Stimulated activated effector memory CD8-positive, alpha-beta T cell treated with anti-CD3 and anti-CD28 coated beads, Interleukin-12 subunit alpha, Interleukin-12 subunit beta, amount 100 ng/mL, for 72 hours (primary cell): Measurements from ENCODE around the gene TARP.
A peak's percentile ranks its signal among the peaks of the same experiment; 100 is the strongest.
"Not testable (repeated sequence)": the region's sequence is repeated elsewhere in the genome, so short reads cannot be mapped to it uniquely, and the experiment has no call there.

ENCODE experiments used
- ATAC-seq: fragments of 150-1000 bp; cut with Tn5 transposase; 2 replicates; pipeline ENCODE4 v1.10.0; 2021
- DNase-seq, 2 donors: peaks; one replicate each; pipeline ENCODE4 v3.0.0; 2021 to 2022; ENCODE audit warnings: low spot score in 2 of 2
- H3K27ac Mint-ChIP-seq: one replicate; pipeline ENCODE4 v1.8.0; 2022; ENCODE audit warnings: mild to moderate bottlenecking, mixed read lengths
- H3K36me3 Mint-ChIP-seq: one replicate; pipeline ENCODE4 v1.8.0; 2022; ENCODE audit warnings: mild to moderate bottlenecking, mixed read lengths
- H3K4me1 Mint-ChIP-seq: one replicate; pipeline ENCODE4 v1.8.0; 2022; ENCODE audit warnings: mixed read lengths
- H3K4me3 Mint-ChIP-seq: one replicate; pipeline ENCODE4 v1.8.0; 2022; ENCODE audit warnings: mild to moderate bottlenecking, mixed read lengths
- H3K9me3 Mint-ChIP-seq: one replicate; pipeline ENCODE4 v1.8.0; 2022; ENCODE audit warnings: mixed read lengths

The TARP gene

GRCh38 chr7:38282081-38282480 lies 8.6 kb upstream of the TARP start:
- Mint-ChIP-seq H3K27ac (no peak overlapping the region), H3K4me3 (no peak overlapping the region)

GRCh38 chr7:38281266-38281665 lies 7.8 kb upstream of the TARP start:
- no peak overlapping the region for H3K27ac Mint-ChIP-seq
- no peak for ATAC-seq
- no peak for DNase-seq
- H3K4me3 Mint-ChIP-seq, result no peak overlapping the region
- no peaks in the 10 kb centered on the region for H3K9me3 Mint-ChIP-seq
- H3K4me1 Mint-ChIP-seq, result no peaks in the 10 kb centered on the region
- H3K36me3 Mint-ChIP-seq, result no peaks in the 10 kb centered on the region

More at GRCh38 chr7:38282081-38282480, 8.6 kb upstream of the TARP start:
- H3K9me3 Mint-ChIP-seq, result no peaks in the 10 kb centered on the region
- no peaks in the 10 kb centered on the region for H3K36me3 Mint-ChIP-seq
- DNase-seq (no peak), ATAC-seq (no peak)
- H3K4me1 Mint-ChIP-seq, result no peaks in the 10 kb centered on the region

- no peaks in the 10 kb centered on the region for H3K9me3 Mint-ChIP-seq
- no peak for DNase-seq
- no peak for ATAC-seq
- H3K4me1 Mint-ChIP-seq, result no peaks in the 10 kb centered on the region
- H3K4me3 Mint-ChIP-seq, result no peak overlapping the region
- H3K27ac Mint-ChIP-seq, result no peak overlapping the region
- no peaks in the 10 kb centered on the region for H3K36me3 Mint-ChIP-seq
These were observed 7.3 kb upstream of the TARP start for GRCh38 chr7:38280707-38281106.

GRCh38 chr7:38280000-38280399 lies 6.6 kb upstream of the TARP start:
- Mint-ChIP-seq H3K4me3 (no peak overlapping the region), H3K4me1 (no peaks in the 10 kb centered on the region), H3K36me3 (no peaks in the 10 kb centered on the region), H3K9me3 (no peaks in the 10 kb centered on the region), H3K27ac (no peak overlapping the region)
- no peak for DNase-seq
- no peak for ATAC-seq

- no peak for DNase-seq
- peak overlapping the region; percentile 61 for H3K4me3 Mint-ChIP-seq
- no peak for ATAC-seq
- peaks cover 30% of the 10 kb centered on the region for H3K36me3 Mint-ChIP-seq
- no peaks in the 10 kb centered on the region for H3K9me3 Mint-ChIP-seq
- no peak overlapping the region for H3K27ac Mint-ChIP-seq
- H3K4me1 Mint-ChIP-seq, result no peaks in the 10 kb centered on the region
These were observed 2.9 kb upstream of the TARP start for GRCh38 chr7:38276096-38276877.

GRCh38 chr7:38274927-38275620 lies 1.6 kb upstream of the TARP start:
- H3K4me3 Mint-ChIP-seq, result peak overlapping the region; percentile 61
- DNase-seq, result no peak
- peaks cover 36% of the 10 kb centered on the region for H3K36me3 Mint-ChIP-seq
- H3K9me3 Mint-ChIP-seq, result no peaks in the 10 kb centered on the region
- ATAC-seq, result no peak
- no peaks in the 10 kb centered on the region for H3K4me1 Mint-ChIP-seq
- no peak overlapping the region for H3K27ac Mint-ChIP-seq

GRCh38 chr7:38274486-38274885 lies 1.1 kb upstream of the TARP start:
- DNase-seq (no peak), ATAC-seq (peak; percentile 65)
- no peaks in the 10 kb centered on the region for H3K4me1 Mint-ChIP-seq
- H3K4me3 Mint-ChIP-seq, result peak overlapping the region; percentile 61
- no peak overlapping the region for H3K27ac Mint-ChIP-seq
- peaks cover 42% of the 10 kb centered on the region for H3K36me3 Mint-ChIP-seq
- no peaks in the 10 kb centered on the region for H3K9me3 Mint-ChIP-seq

- H3K36me3 Mint-ChIP-seq, result peaks cover 69% of the 10 kb centered on the region
These were observed 3.0 kb downstream of the TARP start for GRCh38 chr7:38270405-38270804.

GRCh38 chr7:38269704-38270346 lies 3.6 kb downstream of the TARP start:
- H3K36me3 Mint-ChIP-seq, result peaks cover 75% of the 10 kb centered on the region
- not testable (repeated sequence) for H3K4me1 Mint-ChIP-seq, H3K9me3 Mint-ChIP-seq, ATAC-seq, DNase-seq
- H3K4me3 Mint-ChIP-seq, result peak overlapping the region; percentile 61
- H3K27ac Mint-ChIP-seq, result peak overlapping the region; percentile 78

More at GRCh38 chr7:38270405-38270804, 3.0 kb downstream of the TARP start:
- peak overlapping the region; percentile 61 for H3K4me3 Mint-ChIP-seq
- not testable (repeated sequence) for ATAC-seq, DNase-seq, H3K4me1 Mint-ChIP-seq, H3K9me3 Mint-ChIP-seq, H3K27ac Mint-ChIP-seq

- H3K4me3 Mint-ChIP-seq, result peak overlapping the region; percentile 61
These were observed 7.5 kb downstream of the TARP start for GRCh38 chr7:38265958-38266357.

GRCh38 chr7:38264602-38265001 lies 8.8 kb downstream of the TARP start:
- H3K4me3 Mint-ChIP-seq, result peak overlapping the region; percentile 61

More at GRCh38 chr7:38265958-38266357, 7.5 kb downstream of the TARP start:
- H3K9me3 Mint-ChIP-seq, H3K4me1 Mint-ChIP-seq, DNase-seq, ATAC-seq: not testable (repeated sequence)
- peaks cover 80% of the 10 kb centered on the region for H3K36me3 Mint-ChIP-seq
- peak overlapping the region; percentile 84 for H3K27ac Mint-ChIP-seq

GRCh38 chr7:38263274-38263673 lies 10.2 kb downstream of the TARP start:
- Mint-ChIP-seq H3K27ac (peak overlapping the region; percentile 70), H3K4me3 (peak overlapping the region; percentile 61), H3K36me3 (peaks cover 78% of the 10 kb centered on the region)
- not testable (repeated sequence) for H3K4me1 Mint-ChIP-seq, DNase-seq, H3K9me3 Mint-ChIP-seq, ATAC-seq

More at GRCh38 chr7:38264602-38265001, 8.8 kb downstream of the TARP start:
- not testable (repeated sequence) for H3K4me1 Mint-ChIP-seq, DNase-seq, H3K9me3 Mint-ChIP-seq, ATAC-seq
- Mint-ChIP-seq H3K27ac (peak overlapping the region; percentile 67), H3K36me3 (peaks cover 77% of the 10 kb centered on the region)

- peak; percentile 57 for ATAC-seq
- H3K4me1 Mint-ChIP-seq, result peaks cover 1% of the 10 kb centered on the region
- no peaks in the 10 kb centered on the region for H3K9me3 Mint-ChIP-seq
- H3K36me3 Mint-ChIP-seq, result peaks cover 83% of the 10 kb centered on the region
- peak overlapping the region; percentile 70 for H3K27ac Mint-ChIP-seq
- no peak for DNase-seq
- H3K4me3 Mint-ChIP-seq, result peak overlapping the region; percentile 61
These were observed 10.9 kb downstream of the TARP start for GRCh38 chr7:38262545-38262944.

- H3K4me1 Mint-ChIP-seq, ATAC-seq, DNase-seq, H3K9me3 Mint-ChIP-seq: not testable (repeated sequence)
- Mint-ChIP-seq H3K36me3 (peaks cover 86% of the 10 kb centered on the region), H3K4me3 (peak overlapping the region; percentile 61), H3K27ac (peak overlapping the region; percentile 70)
These were observed 11.4 kb downstream of the TARP start for GRCh38 chr7:38262026-38262425.

- Mint-ChIP-seq H3K4me3 (peak overlapping the region; percentile 61), H3K36me3 (peaks cover 86% of the 10 kb centered on the region), H3K27ac (peak overlapping the region; percentile 70)
- DNase-seq, H3K9me3 Mint-ChIP-seq, H3K4me1 Mint-ChIP-seq, ATAC-seq: not testable (repeated sequence)
These were observed 11.8 kb downstream of the TARP start for GRCh38 chr7:38261601-38262000.
